Type B pancreatic cell (in vitro differentiated cells): ENCODE results near the gene CHST7. TPM values are rescaled to one million over a fixed set of nuclear protein-coding genes. Genes with fewer than 3 reads are reported as not detected.

Experiments
- DNase-seq: peaks from one replicate; pipeline ENCODE4 v3.0.0; 2021; ENCODE audit warnings: mixed read lengths; ENCODE audit not compliant: unreplicated experiment; ENCODE audit errors: extremely low spot score
- H3K27ac Mint-ChIP-seq: 2 replicates; pipeline ENCODE4 v1.8.0; 2021; ENCODE audit warnings: mild to moderate bottlenecking, mixed read lengths
- H3K27me3 Mint-ChIP-seq: 2 replicates; pipeline ENCODE4 v1.8.0; 2021; ENCODE audit warnings: mixed read lengths
- H3K36me3 Mint-ChIP-seq: 2 replicates; pipeline ENCODE4 v1.8.0; 2021; ENCODE audit warnings: mixed read lengths
- H3K4me1 Mint-ChIP-seq: one replicate; pipeline ENCODE4 v1.8.0; 2021; ENCODE audit warnings: mixed read lengths; ENCODE audit not compliant: unreplicated experiment
- H3K4me3 Mint-ChIP-seq: 2 replicates; pipeline ENCODE4 v1.8.0; 2021; ENCODE audit warnings: mild to moderate bottlenecking, mixed read lengths
- H3K9me3 Mint-ChIP-seq: 2 replicates; pipeline ENCODE4 v1.8.0; 2021; ENCODE audit warnings: mixed read lengths
- CTCF ChIP-seq: fragments of 200-600 bp; sonication (generic); conservative IDR thresholded peaks from 2 replicates; pipeline ENCODE4 v1.5.0; 2021; ENCODE audit warnings: antibody characterized with exemption, mild to moderate bottlenecking
- total RNA-seq: library from RNA; stranded (reverse); gene quantifications from 2 replicates; pipeline ENCODE4 v1.2.1, GENCODE V29; 2021; ENCODE audit warnings: low replicate concordance

CHST7 gene
- total RNA-seq, 1 donor from 2014 or later: 3.8 TPM

GRCh38 chrX:46601283-46601682 lies 27.7 kb downstream of the CHST7 start:
- peaks cover under 1% of the 10 kb centered on the region for H3K9me3 Mint-ChIP-seq
- H3K27ac Mint-ChIP-seq: no peak overlapping the region
- no peak for TF ChIP-seq CTCF

GRCh38 chrX:46602468-46603102 lies 29.0 kb downstream of the CHST7 start:
- no peak for TF ChIP-seq CTCF
- peaks cover 4% of the 10 kb centered on the region for H3K9me3 Mint-ChIP-seq
- H3K4me1 Mint-ChIP-seq: no peaks in the 10 kb centered on the region
- DNase-seq: no peak
- no peak overlapping the region for H3K27ac Mint-ChIP-seq
- H3K36me3 Mint-ChIP-seq: peaks cover 5% of the 10 kb centered on the region
- no peaks in the 10 kb centered on the region for H3K27me3 Mint-ChIP-seq
- no peak overlapping the region for H3K4me3 Mint-ChIP-seq

More at GRCh38 chrX:46601283-46601682, 27.7 kb downstream of the CHST7 start:
- DNase-seq: no peak
- H3K4me1 Mint-ChIP-seq: no peaks in the 10 kb centered on the region
- H3K27me3 Mint-ChIP-seq: no peaks in the 10 kb centered on the region
- H3K4me3 Mint-ChIP-seq: no peak overlapping the region
- H3K36me3 Mint-ChIP-seq: peaks cover 5% of the 10 kb centered on the region

GRCh38 chrX:46607916-46608315 lies 34.4 kb downstream of the CHST7 start:
- Mint-ChIP-seq H3K4me3 (no peak overlapping the region), H3K27me3 (no peaks in the 10 kb centered on the region), H3K36me3 (peaks cover 3% of the 10 kb centered on the region), H3K4me1 (no peaks in the 10 kb centered on the region), H3K27ac (no peak overlapping the region), H3K9me3 (peaks cover 4% of the 10 kb centered on the region)
- no peak for TF ChIP-seq CTCF
- DNase-seq: no peak

GRCh38 chrX:46610070-46610658 lies 36.6 kb downstream of the CHST7 start:
- TF ChIP-seq CTCF: no peak
- Mint-ChIP-seq H3K9me3 (peaks cover 4% of the 10 kb centered on the region), H3K36me3 (no peaks in the 10 kb centered on the region), H3K4me3 (no peak overlapping the region), H3K4me1 (no peaks in the 10 kb centered on the region), H3K27ac (no peak overlapping the region), H3K27me3 (no peaks in the 10 kb centered on the region)
- DNase-seq: no peak

- Mint-ChIP-seq H3K36me3 (no peaks in the 10 kb centered on the region), H3K4me1 (no peaks in the 10 kb centered on the region), H3K27me3 (no peaks in the 10 kb centered on the region), H3K27ac (no peak overlapping the region), H3K4me3 (no peak overlapping the region), H3K9me3 (no peaks in the 10 kb centered on the region)
- TF ChIP-seq CTCF: no peak
- no peak for DNase-seq
These were observed 38.2 kb downstream of the CHST7 start for GRCh38 chrX:46611658-46612362.
